Fibroblast of peridontal ligament (primary cell): ENCODE measurements around the gene CIRBP.

Source experiments
- DNase-seq: peaks from one replicate; pipeline ENCODE4 v3.0.0-alpha.2; 2010; ENCODE audit errors: extremely low read depth

The CIRBP gene

GRCh38 chr19:1230783-1231489 lies 38.2 kb upstream of the CIRBP start:
- DNase-seq, result no peak

- no peak for DNase-seq
Observed at GRCh38 chr19:1231729-1232637, 37.1 kb upstream of the CIRBP start.

- no peak for DNase-seq
Observed at GRCh38 chr19:1232652-1233072, 36.5 kb upstream of the CIRBP start.

GRCh38 chr19:1233115-1233667 lies 35.9 kb upstream of the CIRBP start:
- DNase-seq, result no peak

- no peak for DNase-seq
Observed at GRCh38 chr19:1234051-1234954, 34.8 kb upstream of the CIRBP start.

GRCh38 chr19:1234955-1235380 lies 34.2 kb upstream of the CIRBP start:
- no peak for DNase-seq

- DNase-seq, result no peak
Observed at GRCh38 chr19:1235625-1236538, 33.2 kb upstream of the CIRBP start.

GRCh38 chr19:1236576-1236975 lies 32.6 kb upstream of the CIRBP start:
- DNase-seq, result no peak

- DNase-seq, result no peak
Observed at GRCh38 chr19:1237027-1237659, 32.0 kb upstream of the CIRBP start.

- no peak for DNase-seq
Observed at GRCh38 chr19:1237754-1238368, 31.3 kb upstream of the CIRBP start, which contains the start of gene CBARP. Gene CBARP (minus strand): TSS chr19:1238005. CDS start chr19:1236100, 1,905 bp downstream.

GRCh38 chr19:1238369-1239303 lies 30.5 kb upstream of the CIRBP start:
- DNase-seq, result no peak

- no peak for DNase-seq
Observed at GRCh38 chr19:1239420-1239795, 29.7 kb upstream of the CIRBP start.

- DNase-seq, result peak; percentile 86
Observed at GRCh38 chr19:1239796-1240737, 29.1 kb upstream of the CIRBP start.

- DNase-seq, result no peak
Observed at GRCh38 chr19:1240925-1241324, 28.2 kb upstream of the CIRBP start.

GRCh38 chr19:1241417-1242095 lies 27.6 kb upstream of the CIRBP start, which contains the start of gene ATP5F1D:
Gene ATP5F1D (plus strand): TSS chr19:1241751. CDS start chr19:1241851, 100 bp downstream.
- peak; percentile 92 for DNase-seq
